Liver (tissue), 9 donors: Measurements from ENCODE around the gene SLC24A3. TPM values are rescaled to one million over a fixed set of nuclear protein-coding genes. Genes with fewer than 3 reads are reported as not detected.

ENCODE experiments used
- DNase-seq: peaks from one replicate; pipeline ENCODE4 v3.0.0-alpha.2; 2017; ENCODE audit warnings: low spot score
- H3K27ac ChIP-seq, 2 donors: one replicate each; pipeline ENCODE4 v1.7.0; 2013; ENCODE audit warnings: inconsistent platforms in 2 of 2, low read length in 2 of 2, control low read depth in 1 of 2, low read depth in 1 of 2, mild to moderate bottlenecking in 1 of 2
- H3K27me3 ChIP-seq, 4 donors: one replicate each; pipeline versions ENCODE4 v1.6.1 to v1.7.0; 2013; ENCODE audit warnings: low read length in 3 of 4, inconsistent platforms in 1 of 4, mild to moderate bottlenecking in 1 of 4, moderate library complexity in 1 of 4; ENCODE audit not compliant: control insufficient read depth in 4 of 4, insufficient read depth in 4 of 4
- H3K36me3 ChIP-seq, 4 donors: one replicate each; pipeline versions ENCODE4 v1.6.1 to v1.7.0; 2013; ENCODE audit warnings: low read length in 3 of 4, mild to moderate bottlenecking in 3 of 4, low read depth in 1 of 4, moderate library complexity in 1 of 4; ENCODE audit not compliant: control insufficient read depth in 4 of 4, insufficient read depth in 3 of 4
- H3K4me1 ChIP-seq, 4 donors: one replicate each; pipeline versions ENCODE4 v1.6.1 to v1.7.0; 2013; ENCODE audit warnings: low read length in 3 of 4, mild to moderate bottlenecking in 3 of 4, moderate library complexity in 1 of 4; ENCODE audit not compliant: control insufficient read depth in 4 of 4, insufficient read depth in 4 of 4
- H3K4me3 ChIP-seq, 3 donors: one replicate each; pipeline versions ENCODE4 v1.6.1 to v1.7.0; 2013; ENCODE audit warnings: low read length in 3 of 3, control low read depth in 1 of 3, low read depth in 1 of 3, mild to moderate bottlenecking in 1 of 3
- H3K9ac ChIP-seq, 2 donors: one replicate each; pipeline ENCODE4 v1.7.0; 2013; ENCODE audit warnings: low read length in 2 of 2, mild to moderate bottlenecking in 2 of 2, moderate library complexity in 2 of 2, control low read depth in 1 of 2, low read depth in 1 of 2
- H3K9me3 ChIP-seq, 4 donors: one replicate each; pipeline versions ENCODE4 v1.6.1 to v1.7.0; 2013; ENCODE audit warnings: low read length in 3 of 4; ENCODE audit not compliant: control insufficient read depth in 4 of 4
- EGR1 ChIP-seq, 2 donors: IDR thresholded peaks; 2 replicates each; pipeline ENCODE4 v1.6.1; 2016 to 2018; ENCODE audit warnings: antibody characterized with exemption in 2 of 2, low read depth in 2 of 2
- FOXA1 ChIP-seq: IDR thresholded peaks from 2 replicates; pipeline ENCODE4 v1.6.1; 2016; ENCODE audit warnings: antibody characterized with exemption
- FOXA2 ChIP-seq: IDR thresholded peaks from 2 replicates; pipeline ENCODE4 v1.6.1; 2016; ENCODE audit warnings: antibody characterized with exemption
- GABPA ChIP-seq, 2 donors: IDR thresholded peaks in 1 of 2; conservative IDR thresholded peaks in 1 of 2; 2 replicates each; pipeline ENCODE4 v1.6.1; 2016; ENCODE audit warnings: antibody characterized with exemption in 2 of 2, mild to moderate bottlenecking in 1 of 2, moderate library complexity in 1 of 2
- HNF4A ChIP-seq, 2 donors: conservative IDR thresholded peaks; 2 replicates each; pipeline ENCODE4 v1.6.1; 2016; ENCODE audit warnings: antibody characterized with exemption in 2 of 2, mild to moderate bottlenecking in 2 of 2
- HNF4G ChIP-seq: IDR thresholded peaks from 2 replicates; pipeline ENCODE4 v1.6.1; 2016; ENCODE audit warnings: antibody characterized with exemption
- JUND ChIP-seq, 2 donors: IDR thresholded peaks; 2 replicates each; pipeline ENCODE4 v1.6.1; 2016; ENCODE audit warnings: antibody characterized with exemption in 2 of 2
- NR2F2 ChIP-seq: IDR thresholded peaks from 2 replicates; pipeline ENCODE4 v1.6.1; 2016; ENCODE audit warnings: antibody characterized with exemption
- RAD21 ChIP-seq, 2 donors: IDR thresholded peaks; 2 replicates each; pipeline ENCODE4 v1.6.1; 2016; ENCODE audit warnings: antibody characterized with exemption in 2 of 2, mild to moderate bottlenecking in 2 of 2
- RXRA ChIP-seq, 2 donors: IDR thresholded peaks; 2 replicates each; pipeline ENCODE4 v1.6.1; 2017 to 2018; ENCODE audit warnings: antibody characterized with exemption in 2 of 2, mild to moderate bottlenecking in 1 of 2
- SP1 ChIP-seq: IDR thresholded peaks from 2 replicates; pipeline ENCODE4 v1.6.1; 2018; ENCODE audit warnings: antibody characterized with exemption, mild to moderate bottlenecking
- TAF1 ChIP-seq: conservative IDR thresholded peaks from 2 replicates; pipeline ENCODE4 v1.6.1; 2016; ENCODE audit warnings: antibody characterized with exemption, mild to moderate bottlenecking
- YY1 ChIP-seq: IDR thresholded peaks from 2 replicates; pipeline ENCODE4 v1.6.1; 2016; ENCODE audit warnings: antibody characterized with exemption, mild to moderate bottlenecking
- WGBS: extraction: QIAGEN DNeasy Blood & Tissue Kit; methylation state at CpG from one replicate; pipeline ENCODE4 v1.1.7; 2013; 5-methylcytosine and 5-hydroxymethylcytosine counted together
- polyA plus RNA-seq, 2 donors: library from polyadenylated mRNA; stranded (reverse) in 1 of 2; unstranded in 1 of 2; fragments of 200-250 nt in 1 of 2; fragments of >200 nt in 1 of 2; fragmentation: Nextera tagmentation in 1 of 2; extraction: Ambion mirVana in 1 of 2; gene quantifications; one replicate each; pipeline versions ENCODE4 v1.2.1 to v1.2.3, GENCODE V29; 2013 to 2015
- total RNA-seq, 2 donors: library from RNA; depleted of rRNA; stranded (reverse); fragments of >200 nt; gene quantifications; one replicate each; pipeline ENCODE4 v1.2.3, GENCODE V29; 2014
- TF ChIP-seq, protein P1 (sequence below): fragments of 150-350 bp; IDR thresholded peaks from 2 replicates; pipeline ENCODE4 v1.5.1; 2017; ENCODE audit warnings: improper control_type of control experiment, low read depth, low read length; ENCODE audit not compliant: missing input control
- TF ChIP-seq, protein P2 (sequence below): IDR thresholded peaks from 2 replicates; pipeline ENCODE4 v1.6.1; 2016; ENCODE audit warnings: antibody characterized with exemption
- TF ChIP-seq, protein P3 (sequence below): IDR thresholded peaks from 2 replicates; pipeline ENCODE4 v1.6.1; 2016; ENCODE audit warnings: antibody characterized with exemption, mild to moderate bottlenecking
- TF ChIP-seq, protein P4 (sequence below): IDR thresholded peaks from 2 replicates; pipeline ENCODE4 v1.6.1; 2016; ENCODE audit warnings: antibody characterized with exemption
- TF ChIP-seq, protein P5 (sequence below): IDR thresholded peaks from 2 replicates; pipeline ENCODE4 v1.6.1; 2016; ENCODE audit warnings: antibody characterized with exemption
- donor health status: healthy.
- donor health status: healthy.
- donor health status: healthy.
- donor health status: healthy.
- donor health status: healthy.

SLC24A3 gene
- total and polyA plus RNA-seq, 4 donors: 0.28 to 1.8 (median 0.46) TPM

DNA sequence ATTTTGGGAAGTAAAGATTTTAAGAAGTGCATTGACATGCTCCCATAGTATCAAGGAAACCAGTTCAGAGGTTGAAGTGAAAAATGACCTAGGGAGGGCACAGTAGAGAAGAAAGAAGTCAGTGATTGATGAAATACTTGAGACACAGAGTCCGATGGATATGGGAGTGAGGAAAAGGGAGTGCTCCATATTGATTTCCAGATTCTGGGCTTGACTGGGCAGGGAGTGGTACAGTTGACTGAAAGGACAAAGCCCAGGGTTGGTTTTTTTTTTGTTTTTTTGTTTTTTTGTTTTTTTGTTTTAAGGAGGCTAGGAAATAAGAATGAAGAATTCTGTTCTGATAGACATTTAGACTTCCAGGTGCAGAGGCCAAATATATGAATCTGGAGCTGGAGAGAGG, 458.9 kb downstream of the SLC24A3 start (continued):
- TF ChIP-seq, protein P1, sequence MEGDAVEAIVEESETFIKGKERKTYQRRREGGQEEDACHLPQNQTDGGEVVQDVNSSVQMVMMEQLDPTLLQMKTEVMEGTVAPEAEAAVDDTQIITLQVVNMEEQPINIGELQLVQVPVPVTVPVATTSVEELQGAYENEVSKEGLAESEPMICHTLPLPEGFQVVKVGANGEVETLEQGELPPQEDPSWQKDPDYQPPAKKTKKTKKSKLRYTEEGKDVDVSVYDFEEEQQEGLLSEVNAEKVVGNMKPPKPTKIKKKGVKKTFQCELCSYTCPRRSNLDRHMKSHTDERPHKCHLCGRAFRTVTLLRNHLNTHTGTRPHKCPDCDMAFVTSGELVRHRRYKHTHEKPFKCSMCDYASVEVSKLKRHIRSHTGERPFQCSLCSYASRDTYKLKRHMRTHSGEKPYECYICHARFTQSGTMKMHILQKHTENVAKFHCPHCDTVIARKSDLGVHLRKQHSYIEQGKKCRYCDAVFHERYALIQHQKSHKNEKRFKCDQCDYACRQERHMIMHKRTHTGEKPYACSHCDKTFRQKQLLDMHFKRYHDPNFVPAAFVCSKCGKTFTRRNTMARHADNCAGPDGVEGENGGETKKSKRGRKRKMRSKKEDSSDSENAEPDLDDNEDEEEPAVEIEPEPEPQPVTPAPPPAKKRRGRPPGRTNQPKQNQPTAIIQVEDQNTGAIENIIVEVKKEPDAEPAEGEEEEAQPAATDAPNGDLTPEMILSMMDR: no peak
- no peak for TF ChIP-seq GABPA (IDR thresholded peaks at IDR 0.05 in 1 of 2, conservative IDR thresholded peaks at IDR 0.05 in 1 of 2)
- no peak for TF ChIP-seq HNF4G
- TF ChIP-seq EGR1 (IDR thresholded peaks at IDR 0.05; ENCODE audit: low read depth in 2 of 2): no peak

DNA sequence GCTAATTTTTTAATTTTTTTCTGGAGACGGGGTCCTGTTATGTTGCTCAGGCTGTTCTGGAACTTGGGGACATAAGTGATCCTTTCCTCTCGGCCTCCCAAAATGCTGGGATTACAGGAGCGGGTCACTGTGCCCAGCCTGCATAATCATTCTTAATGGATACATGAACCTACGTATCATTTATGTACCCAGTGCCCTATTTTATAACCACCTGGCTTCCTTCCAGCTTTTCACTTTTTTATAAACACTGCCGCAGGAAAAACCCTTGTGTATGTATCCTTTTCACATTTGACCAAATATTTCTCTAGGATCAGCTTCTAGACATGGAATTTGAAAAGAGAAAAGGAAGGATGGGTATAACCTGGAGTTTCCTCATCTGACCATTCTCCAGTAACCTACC, 460.1 kb downstream of the SLC24A3 start:
- DNase-seq: no peak
- Histone ChIP-seq H3K27ac (no peak overlapping the region), H3K4me3 (no peak overlapping the region), H3K27me3 (peaks cover 0 to 4% (median 0%) of the 10 kb centered on the region in 4 donors), H3K9me3 (no peaks in the 10 kb centered on the region), H3K4me1 (no peaks in the 10 kb centered on the region), H3K36me3 (no peaks in the 10 kb centered on the region), H3K9ac (no peak overlapping the region)
- 75% methylated on average over 5 of the region's 5 CpGs for WGBS
- TF ChIP-seq GABPA (IDR thresholded peaks at IDR 0.05 in 1 of 2, conservative IDR thresholded peaks at IDR 0.05 in 1 of 2) (no peak), HNF4G (no peak)

DNA sequence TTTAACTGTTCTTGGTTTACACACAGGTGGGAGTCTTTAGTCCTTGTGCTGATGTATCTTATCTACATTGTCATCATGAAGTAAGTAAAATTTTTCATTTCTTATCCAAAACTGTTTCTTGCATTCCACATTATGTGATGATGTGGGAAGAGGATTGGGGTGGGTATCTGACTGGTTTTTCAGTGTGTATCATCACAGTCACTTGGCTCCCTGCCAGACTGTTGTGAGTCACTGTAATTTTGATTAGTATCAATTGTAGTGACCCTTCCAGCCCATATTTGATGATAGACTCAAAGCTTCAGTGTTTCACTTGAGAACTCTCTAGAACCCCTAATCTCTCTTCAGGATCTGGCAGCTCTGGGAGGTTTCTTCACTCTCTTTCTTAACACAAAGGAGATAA, 461.1 kb downstream of the SLC24A3 start:
- H3K4me3 ChIP-seq: no peak overlapping the region
- DNase-seq: no peak
- no peak overlapping the region for H3K27ac ChIP-seq
- no peaks in the 10 kb centered on the region for H3K4me1 ChIP-seq
- no peaks in the 10 kb centered on the region for H3K27me3 ChIP-seq
- H3K9me3 ChIP-seq: no peaks in the 10 kb centered on the region
- H3K36me3 ChIP-seq: no peaks in the 10 kb centered on the region
- no peak overlapping the region for H3K9ac ChIP-seq
- no peak for TF ChIP-seq FOXA1
- TF ChIP-seq, protein P2, sequence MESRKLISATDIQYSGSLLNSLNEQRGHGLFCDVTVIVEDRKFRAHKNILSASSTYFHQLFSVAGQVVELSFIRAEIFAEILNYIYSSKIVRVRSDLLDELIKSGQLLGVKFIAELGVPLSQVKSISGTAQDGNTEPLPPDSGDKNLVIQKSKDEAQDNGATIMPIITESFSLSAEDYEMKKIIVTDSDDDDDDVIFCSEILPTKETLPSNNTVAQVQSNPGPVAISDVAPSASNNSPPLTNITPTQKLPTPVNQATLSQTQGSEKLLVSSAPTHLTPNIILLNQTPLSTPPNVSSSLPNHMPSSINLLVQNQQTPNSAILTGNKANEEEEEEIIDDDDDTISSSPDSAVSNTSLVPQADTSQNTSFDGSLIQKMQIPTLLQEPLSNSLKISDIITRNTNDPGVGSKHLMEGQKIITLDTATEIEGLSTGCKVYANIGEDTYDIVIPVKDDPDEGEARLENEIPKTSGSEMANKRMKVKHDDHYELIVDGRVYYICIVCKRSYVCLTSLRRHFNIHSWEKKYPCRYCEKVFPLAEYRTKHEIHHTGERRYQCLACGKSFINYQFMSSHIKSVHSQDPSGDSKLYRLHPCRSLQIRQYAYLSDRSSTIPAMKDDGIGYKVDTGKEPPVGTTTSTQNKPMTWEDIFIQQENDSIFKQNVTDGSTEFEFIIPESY: no peak
- no peak for TF ChIP-seq RXRA (IDR thresholded peaks at IDR 0.05)
- TF ChIP-seq GABPA (IDR thresholded peaks at IDR 0.05 in 1 of 2, conservative IDR thresholded peaks at IDR 0.05 in 1 of 2): no peak
- TF ChIP-seq, protein P1: no peak
- TF ChIP-seq, protein P3, sequence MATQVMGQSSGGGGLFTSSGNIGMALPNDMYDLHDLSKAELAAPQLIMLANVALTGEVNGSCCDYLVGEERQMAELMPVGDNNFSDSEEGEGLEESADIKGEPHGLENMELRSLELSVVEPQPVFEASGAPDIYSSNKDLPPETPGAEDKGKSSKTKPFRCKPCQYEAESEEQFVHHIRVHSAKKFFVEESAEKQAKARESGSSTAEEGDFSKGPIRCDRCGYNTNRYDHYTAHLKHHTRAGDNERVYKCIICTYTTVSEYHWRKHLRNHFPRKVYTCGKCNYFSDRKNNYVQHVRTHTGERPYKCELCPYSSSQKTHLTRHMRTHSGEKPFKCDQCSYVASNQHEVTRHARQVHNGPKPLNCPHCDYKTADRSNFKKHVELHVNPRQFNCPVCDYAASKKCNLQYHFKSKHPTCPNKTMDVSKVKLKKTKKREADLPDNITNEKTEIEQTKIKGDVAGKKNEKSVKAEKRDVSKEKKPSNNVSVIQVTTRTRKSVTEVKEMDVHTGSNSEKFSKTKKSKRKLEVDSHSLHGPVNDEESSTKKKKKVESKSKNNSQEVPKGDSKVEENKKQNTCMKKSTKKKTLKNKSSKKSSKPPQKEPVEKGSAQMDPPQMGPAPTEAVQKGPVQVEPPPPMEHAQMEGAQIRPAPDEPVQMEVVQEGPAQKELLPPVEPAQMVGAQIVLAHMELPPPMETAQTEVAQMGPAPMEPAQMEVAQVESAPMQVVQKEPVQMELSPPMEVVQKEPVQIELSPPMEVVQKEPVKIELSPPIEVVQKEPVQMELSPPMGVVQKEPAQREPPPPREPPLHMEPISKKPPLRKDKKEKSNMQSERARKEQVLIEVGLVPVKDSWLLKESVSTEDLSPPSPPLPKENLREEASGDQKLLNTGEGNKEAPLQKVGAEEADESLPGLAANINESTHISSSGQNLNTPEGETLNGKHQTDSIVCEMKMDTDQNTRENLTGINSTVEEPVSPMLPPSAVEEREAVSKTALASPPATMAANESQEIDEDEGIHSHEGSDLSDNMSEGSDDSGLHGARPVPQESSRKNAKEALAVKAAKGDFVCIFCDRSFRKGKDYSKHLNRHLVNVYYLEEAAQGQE: no peak
- TF ChIP-seq EGR1 (IDR thresholded peaks at IDR 0.05; ENCODE audit: low read depth in 2 of 2): no peak
- TF ChIP-seq FOXA2: no peak
- TF ChIP-seq, protein P4, sequence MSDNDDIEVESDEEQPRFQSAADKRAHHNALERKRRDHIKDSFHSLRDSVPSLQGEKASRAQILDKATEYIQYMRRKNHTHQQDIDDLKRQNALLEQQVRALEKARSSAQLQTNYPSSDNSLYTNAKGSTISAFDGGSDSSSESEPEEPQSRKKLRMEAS: no peak
- no peak for TF ChIP-seq NR2F2
- TF ChIP-seq TAF1: no peak
- no peak for TF ChIP-seq RAD21 (IDR thresholded peaks at IDR 0.05)
- TF ChIP-seq SP1: no peak
- TF ChIP-seq HNF4A (conservative IDR thresholded peaks at IDR 0.05): no peak
- TF ChIP-seq HNF4G: no peak
- TF ChIP-seq, protein P5, sequence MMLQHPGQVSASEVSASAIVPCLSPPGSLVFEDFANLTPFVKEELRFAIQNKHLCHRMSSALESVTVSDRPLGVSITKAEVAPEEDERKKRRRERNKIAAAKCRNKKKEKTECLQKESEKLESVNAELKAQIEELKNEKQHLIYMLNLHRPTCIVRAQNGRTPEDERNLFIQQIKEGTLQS: no peak
- no peak for TF ChIP-seq JUND (IDR thresholded peaks at IDR 0.05)
- TF ChIP-seq YY1: no peak
